Prostate gland (tissue), 2 donors: ENCODE measurements around the gene PELI3. TPM values are rescaled to one million over a fixed set of nuclear protein-coding genes. Genes with fewer than 3 reads are reported as not detected.

ENCODE experiments used
- DNase-seq: peaks from one replicate; pipeline ENCODE4 v3.0.0-alpha.2; 2019; ENCODE audit warnings: low spot score
- H3K27ac ChIP-seq, 2 donors: fragments of 200-600 bp; sonication (generic); 2 replicates each; pipeline ENCODE4 v1.5.1; 2017 to 2019
- H3K27me3 ChIP-seq: fragments of 200-600 bp; sonication (generic); replicated peaks from 2 replicates; pipeline ENCODE4 v1.5.1; 2019; ENCODE audit not compliant: insufficient read depth
- H3K36me3 ChIP-seq, 2 donors: fragments of 200-600 bp; sonication (generic); 1 replicate in 1 of 2; 2 replicates in 1 of 2; pipeline versions ENCODE4 v1.5.1 to v1.8.1; 2017 to 2019
- H3K4me1 ChIP-seq: fragments of 200-600 bp; sonication (generic); replicated peaks from 2 replicates; pipeline ENCODE4 v1.5.1; 2019
- H3K4me3 ChIP-seq, 2 donors: fragments of 200-600 bp; sonication (generic); 2 replicates each; pipeline ENCODE4 v1.5.1; 2017 to 2019
- H3K9me3 ChIP-seq: fragments of 200-600 bp; sonication (generic); 2 replicates; pipeline ENCODE4 v1.5.1; 2017
- POLR2A ChIP-seq: fragments of 450-650 bp; IDR thresholded peaks from one replicate; pipeline ENCODE4 v1.6.1; 2016; ENCODE audit warnings: antibody characterized with exemption, mild to moderate bottlenecking
- POLR2AphosphoS5 ChIP-seq: sonication (generic); formaldehyde crosslinking; IDR thresholded peaks from one replicate; pipeline ENCODE4 v1.6.1; 2017; ENCODE audit warnings: antibody characterized with exemption
- WGBS: methylation state at CpG from one replicate; pipeline ENCODE4 v1.1.5; 2018; 5-methylcytosine and 5-hydroxymethylcytosine counted together
- intact Hi-C: fragments of 100-400 bp; cut with DNase I; formaldehyde crosslinking; loops from one replicate; pipeline ENCODE4 v1.14.2; 2022
- total RNA-seq, 2 donors: library from RNA; depleted of rRNA; stranded (reverse); fragments of >200 nt; gene quantifications; one replicate each; pipeline ENCODE4 v1.1.0, GENCODE V29; 2016
- TF ChIP-seq, protein P1 (sequence below), 4 experiments: fragments of 200-600 bp in 2 of 4; fragments of 450-650 bp in 2 of 4; sonication (generic) in 2 of 4; IDR thresholded peaks; 1 replicate in 3 of 4; 2 replicates in 1 of 4; pipeline ENCODE4 v1.5.1; 2016 to 2019; ENCODE audit warnings: antibody characterized with exemption in 4 of 4, mild to moderate bottlenecking in 2 of 4, moderate library complexity in 2 of 4

Gene PELI3
- total RNA-seq, 2 donors from 2014 or later, result 23.9 to 27.0 TPM

DNA sequence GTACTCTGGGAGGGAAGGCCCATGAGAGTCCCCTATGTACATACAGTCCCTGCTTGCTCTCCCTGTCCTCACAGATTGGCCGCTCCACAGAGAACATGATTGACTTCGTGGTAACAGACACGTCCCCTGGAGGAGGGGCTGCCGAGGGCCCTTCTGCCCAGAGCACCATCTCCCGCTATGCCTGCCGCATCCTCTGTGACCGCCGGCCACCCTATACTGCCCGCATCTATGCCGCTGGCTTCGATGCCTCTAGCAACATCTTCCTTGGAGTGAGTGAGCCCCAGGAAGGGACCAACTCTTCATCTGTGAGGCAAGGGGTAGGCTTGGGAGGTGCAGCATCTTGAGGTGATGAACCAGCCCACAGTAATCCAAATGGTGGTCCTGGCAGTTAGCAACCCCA lies 6.5 kb downstream of the PELI3 start:
- H3K27me3 ChIP-seq, result no peaks in the 10 kb centered on the region
- no peak overlapping the region for H3K27ac ChIP-seq
- DNase-seq, result no peak
- H3K9me3 ChIP-seq, result no peaks in the 10 kb centered on the region
- intact Hi-C loops, result no loop called here
- TF ChIP-seq, protein P1, sequence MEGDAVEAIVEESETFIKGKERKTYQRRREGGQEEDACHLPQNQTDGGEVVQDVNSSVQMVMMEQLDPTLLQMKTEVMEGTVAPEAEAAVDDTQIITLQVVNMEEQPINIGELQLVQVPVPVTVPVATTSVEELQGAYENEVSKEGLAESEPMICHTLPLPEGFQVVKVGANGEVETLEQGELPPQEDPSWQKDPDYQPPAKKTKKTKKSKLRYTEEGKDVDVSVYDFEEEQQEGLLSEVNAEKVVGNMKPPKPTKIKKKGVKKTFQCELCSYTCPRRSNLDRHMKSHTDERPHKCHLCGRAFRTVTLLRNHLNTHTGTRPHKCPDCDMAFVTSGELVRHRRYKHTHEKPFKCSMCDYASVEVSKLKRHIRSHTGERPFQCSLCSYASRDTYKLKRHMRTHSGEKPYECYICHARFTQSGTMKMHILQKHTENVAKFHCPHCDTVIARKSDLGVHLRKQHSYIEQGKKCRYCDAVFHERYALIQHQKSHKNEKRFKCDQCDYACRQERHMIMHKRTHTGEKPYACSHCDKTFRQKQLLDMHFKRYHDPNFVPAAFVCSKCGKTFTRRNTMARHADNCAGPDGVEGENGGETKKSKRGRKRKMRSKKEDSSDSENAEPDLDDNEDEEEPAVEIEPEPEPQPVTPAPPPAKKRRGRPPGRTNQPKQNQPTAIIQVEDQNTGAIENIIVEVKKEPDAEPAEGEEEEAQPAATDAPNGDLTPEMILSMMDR (IDR thresholded peaks at IDR 0.05), result no peak
- TF ChIP-seq POLR2AphosphoS5 (no peak), POLR2A (no peak)
- H3K36me3 ChIP-seq, result no peaks in the 10 kb centered on the region
- no peaks in the 10 kb centered on the region for H3K4me1 ChIP-seq
- WGBS, result 91% methylated on average over 11 of the region's 11 CpGs
- H3K4me3 ChIP-seq, result no peak overlapping the region

DNA sequence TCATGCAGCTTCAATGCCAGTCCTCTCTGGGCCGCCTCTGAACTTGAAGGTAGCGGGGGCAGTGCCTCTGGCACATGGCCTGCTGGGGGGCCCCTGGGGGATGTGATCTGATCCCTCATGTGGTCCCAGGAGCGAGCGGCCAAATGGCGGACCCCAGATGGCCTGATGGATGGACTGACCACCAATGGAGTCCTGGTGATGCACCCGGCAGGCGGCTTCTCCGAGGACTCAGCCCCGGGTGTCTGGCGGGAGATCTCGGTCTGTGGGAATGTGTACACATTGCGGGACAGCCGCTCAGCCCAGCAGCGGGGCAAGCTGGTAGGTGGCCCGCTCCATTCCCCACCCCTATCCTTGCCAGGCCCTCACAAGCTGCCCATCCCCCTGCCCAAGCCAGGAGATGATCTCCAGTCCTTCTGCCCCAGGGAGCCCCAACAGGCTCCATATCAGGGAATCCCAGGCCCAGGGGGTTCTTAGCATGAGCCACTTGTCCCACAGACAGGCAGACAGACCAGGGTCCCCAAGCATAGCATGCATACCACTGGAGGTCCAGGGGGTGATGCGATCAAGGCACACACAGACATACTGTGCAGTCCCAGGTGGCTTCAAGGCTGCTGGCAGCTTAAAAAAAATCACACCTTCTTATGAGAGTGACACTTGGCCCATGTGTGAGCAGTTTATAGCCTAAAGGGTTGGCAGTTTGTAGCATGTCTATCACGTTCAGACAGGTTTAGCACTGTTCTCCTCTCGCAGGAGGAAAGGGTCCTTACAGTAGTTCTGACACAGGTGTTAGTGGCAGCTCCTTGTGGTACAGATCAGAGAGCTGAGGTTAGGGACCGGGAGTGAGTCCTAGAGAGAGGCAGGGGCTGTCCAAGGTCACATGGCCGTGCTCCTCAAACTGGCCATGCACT lies 7.2 kb downstream of the PELI3 start:
- H3K27me3 ChIP-seq, result no peaks in the 10 kb centered on the region
- TF ChIP-seq POLR2A, result no peak
- TF ChIP-seq POLR2AphosphoS5, result no peak
- TF ChIP-seq, protein P1 (IDR thresholded peaks at IDR 0.05), result no peak
- DNase-seq, result no peak
- H3K36me3 ChIP-seq, result no peaks in the 10 kb centered on the region
- intact Hi-C loops, result no loop called here
- no peaks in the 10 kb centered on the region for H3K4me1 ChIP-seq
- WGBS, result 83% methylated on average over 20 of the region's 20 CpGs
- no peak overlapping the region for H3K4me3 ChIP-seq
- no peak overlapping the region for H3K27ac ChIP-seq
- H3K9me3 ChIP-seq, result no peaks in the 10 kb centered on the region

DNA sequence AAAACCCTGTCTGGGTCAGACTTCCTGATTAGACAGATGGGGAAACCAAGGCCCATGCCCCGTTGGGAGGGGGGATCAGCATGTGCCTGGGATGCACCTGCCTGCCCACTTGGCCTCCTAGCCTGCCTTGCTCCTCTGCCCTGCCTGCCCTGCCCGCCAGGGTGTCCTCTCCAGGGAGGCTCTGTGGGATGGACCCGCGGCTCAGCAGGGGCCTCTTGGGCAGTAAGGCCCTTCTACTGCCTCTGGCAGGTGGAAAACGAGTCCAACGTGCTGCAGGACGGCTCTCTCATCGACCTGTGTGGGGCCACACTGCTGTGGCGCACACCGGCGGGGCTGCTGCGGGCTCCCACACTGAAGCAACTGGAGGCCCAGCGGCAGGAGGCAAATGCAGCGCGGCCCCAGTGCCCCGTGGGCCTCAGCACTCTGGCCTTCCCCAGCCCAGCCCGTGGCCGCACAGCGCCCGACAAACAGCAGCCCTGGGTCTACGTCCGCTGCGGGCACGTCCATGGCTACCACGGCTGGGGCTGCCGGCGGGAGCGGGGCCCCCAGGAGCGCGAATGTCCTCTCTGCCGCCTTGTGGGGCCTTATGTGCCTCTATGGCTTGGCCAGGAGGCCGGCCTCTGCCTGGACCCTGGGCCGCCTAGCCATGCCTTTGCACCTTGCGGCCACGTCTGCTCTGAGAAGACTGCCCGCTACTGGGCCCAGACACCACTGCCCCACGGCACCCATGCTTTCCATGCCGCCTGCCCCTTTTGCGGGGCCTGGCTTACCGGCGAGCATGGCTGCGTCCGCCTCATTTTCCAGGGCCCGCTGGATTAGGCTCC lies 8.9 kb downstream of the PELI3 start:
- no peak overlapping the region for H3K27ac ChIP-seq
- H3K9me3 ChIP-seq, result no peaks in the 10 kb centered on the region
- no peaks in the 10 kb centered on the region for H3K36me3 ChIP-seq
- DNase-seq, result no peak
- no peak for TF ChIP-seq POLR2A
- TF ChIP-seq, protein P1 (IDR thresholded peaks at IDR 0.05), result no peak
- no peak for TF ChIP-seq POLR2AphosphoS5
- H3K4me3 ChIP-seq, result no peak overlapping the region
- no peaks in the 10 kb centered on the region for H3K4me1 ChIP-seq
- no peaks in the 10 kb centered on the region for H3K27me3 ChIP-seq
- intact Hi-C loops, result loop anchor here (5.0 kb wide), 1 partner anchor 202 kb away; the partner anchor contains the start of gene RBM4B
- 92% methylated on average over 26 of the region's 44 CpGs for WGBS

DNA sequence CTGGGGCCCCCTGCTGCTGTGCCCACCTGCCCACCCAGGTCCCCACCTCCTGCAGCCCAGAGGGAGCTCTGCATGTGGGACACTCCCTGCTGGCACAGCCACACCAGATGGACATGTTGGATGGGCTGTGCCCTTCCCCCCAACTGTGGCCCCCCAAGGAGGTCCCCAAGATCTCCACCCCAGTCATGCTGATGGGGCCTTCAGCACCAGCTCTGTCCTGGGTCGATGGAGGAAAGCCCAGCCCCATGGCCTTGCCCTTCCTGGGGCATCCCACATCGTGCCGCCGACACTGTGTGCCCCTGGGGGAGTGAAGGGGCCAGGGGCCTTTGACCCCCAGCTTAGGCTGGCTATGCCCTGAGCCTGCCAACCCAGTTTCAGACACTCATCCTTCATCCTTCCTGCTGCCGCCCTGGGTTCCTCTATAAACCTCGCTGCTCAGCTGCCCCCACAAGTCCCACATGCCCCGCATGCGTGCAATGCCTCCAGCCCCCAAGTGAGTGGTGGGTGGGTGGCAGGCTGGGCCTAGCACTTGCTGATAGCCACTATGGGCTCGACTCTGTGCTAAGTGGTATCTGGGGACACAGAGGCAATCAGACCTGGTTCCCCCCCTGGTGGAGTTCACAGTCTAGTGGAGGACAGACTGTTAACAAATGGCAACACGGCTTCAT lies 9.6 kb downstream of the PELI3 start:
- Histone ChIP-seq H3K4me1 (no peaks in the 10 kb centered on the region), H3K27ac (no peak overlapping the region), H3K36me3 (no peaks in the 10 kb centered on the region), H3K27me3 (no peaks in the 10 kb centered on the region), H3K4me3 (no peak overlapping the region), H3K9me3 (no peaks in the 10 kb centered on the region)
- 68% methylated on average over 10 of the region's 10 CpGs for WGBS
- no peak for DNase-seq
- TF ChIP-seq POLR2AphosphoS5, result no peak
- TF ChIP-seq, protein P1 (IDR thresholded peaks at IDR 0.05), result no peak
- no peak for TF ChIP-seq POLR2A
- intact Hi-C loops, result loop anchor here (5.0 kb wide), 1 partner anchor 201 kb away; the partner anchor contains the start of gene RBM4B
